Caki2 (cell line): ENCODE results near the gene EPB41L4B. TPM values are rescaled to one million over a fixed set of nuclear protein-coding genes. Genes with fewer than 3 reads are reported as not detected.

Experiments
- DNase-seq: peaks from one replicate; pipeline ENCODE4 v3.0.0-alpha.2; 2015; ENCODE audit warnings: low read depth
- in situ Hi-C: cut with HindIII; loops from 2 replicates; pipeline ENCODE4 v1.10.0; 2016; ENCODE audit warnings: low sequenced_read_pairs, low pct_unique_long_range_greater_than_20kb, mixed read lengths
- total RNA-seq: library from RNA; depleted of rRNA; stranded (reverse); fragments of >200 nt; shearing (Covaris generic); gene quantifications from 2 replicates; pipeline ENCODE4 v1.2.3, GENCODE V29; 2014; ENCODE audit warnings: low replicate concordance

The EPB41L4B gene
- total RNA-seq, 1 experiment from 2014 or later, result 4.4 TPM

GRCh38 chr9:109255394-109255793 lies 65.5 kb downstream of the EPB41L4B start:
- DNase-seq, result no peak
- in situ Hi-C loops, result no loop called here

DNA sequence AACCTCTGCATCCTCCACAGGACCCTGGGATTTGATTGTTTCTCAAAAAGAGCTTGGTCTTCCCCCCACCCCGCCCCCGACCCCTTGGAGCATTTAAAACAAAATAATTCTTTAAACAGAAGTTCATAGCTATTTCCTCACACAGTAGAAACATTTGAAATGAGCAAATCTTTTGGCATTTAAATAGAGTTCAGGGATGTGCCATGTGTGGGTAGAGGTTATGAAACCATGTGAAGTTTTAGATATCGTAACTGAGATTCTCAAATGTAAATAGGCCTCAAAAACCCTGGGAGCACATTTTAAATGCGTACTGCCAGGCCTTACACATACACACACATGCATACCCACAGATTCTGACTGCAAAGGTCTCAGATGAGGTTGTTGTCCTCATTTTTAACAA lies 66.5 kb downstream of the EPB41L4B start:
- in situ Hi-C loops, result no loop called here
- no peak for DNase-seq

GRCh38 chr9:109253637-109254284 lies 67.1 kb downstream of the EPB41L4B start:
- in situ Hi-C loops, result no loop called here
- DNase-seq, result no peak

- in situ Hi-C loops, result no loop called here
- DNase-seq, result no peak
Measured at GRCh38 chr9:109253241-109253636, 67.6 kb downstream of the EPB41L4B start.

GRCh38 chr9:109252291-109252690 lies 68.6 kb downstream of the EPB41L4B start:
- DNase-seq, result no peak
- in situ Hi-C loops, result no loop called here

- in situ Hi-C loops, result no loop called here
- DNase-seq, result no peak
Measured at GRCh38 chr9:109251776-109252106, 69.1 kb downstream of the EPB41L4B start.

- no peak for DNase-seq
- in situ Hi-C loops, result no loop called here
Measured at GRCh38 chr9:109251080-109251775, 69.6 kb downstream of the EPB41L4B start.

GRCh38 chr9:109250771-109251079 lies 70.1 kb downstream of the EPB41L4B start:
- DNase-seq, result no peak
- in situ Hi-C loops, result no loop called here

DNA sequence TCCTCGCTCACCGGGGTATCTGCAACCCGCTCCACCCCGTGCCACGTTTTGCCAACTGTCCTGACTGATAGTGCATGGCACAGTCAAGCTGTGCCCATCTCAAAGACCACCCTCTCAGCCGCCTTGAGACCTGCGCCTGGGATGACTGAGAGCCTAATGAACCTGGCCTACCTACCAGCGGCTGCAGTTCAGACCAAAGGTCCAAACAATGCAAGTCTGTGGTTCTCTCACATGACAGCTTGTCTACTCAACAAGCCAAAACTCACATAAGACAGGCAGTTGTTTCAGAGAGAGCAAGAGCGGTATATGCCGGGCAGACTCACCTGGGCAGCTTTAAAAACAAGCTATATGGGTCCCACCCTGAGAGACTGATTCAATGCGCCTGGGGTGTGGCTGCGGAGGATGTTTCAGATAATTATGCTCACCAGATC lies 70.5 kb downstream of the EPB41L4B start:
- in situ Hi-C loops, result no loop called here
- DNase-seq, result no peak

DNA sequence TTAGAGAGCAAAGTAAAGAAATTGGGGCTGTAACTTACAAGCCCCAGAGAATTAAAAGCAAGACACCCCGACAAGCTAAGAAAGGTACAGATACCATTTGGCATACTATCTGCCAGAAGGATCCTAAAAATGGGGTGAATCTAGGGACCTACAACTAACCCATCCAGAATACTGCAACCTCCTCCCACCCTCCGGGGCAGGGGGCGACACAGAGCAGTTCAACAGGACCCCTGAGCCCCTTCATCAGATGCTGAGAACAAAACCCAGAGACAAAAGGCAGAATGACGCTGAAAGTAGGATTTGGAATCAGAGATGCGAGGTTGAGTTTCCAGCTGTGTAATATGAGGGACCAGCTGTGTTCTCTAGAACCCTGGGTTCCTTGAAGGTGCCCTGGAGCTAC lies 71.2 kb downstream of the EPB41L4B start:
- in situ Hi-C loops, result no loop called here
- no peak for DNase-seq

GRCh38 chr9:109248133-109248581 lies 72.7 kb downstream of the EPB41L4B start:
- DNase-seq, result no peak
- in situ Hi-C loops, result no loop called here

DNA sequence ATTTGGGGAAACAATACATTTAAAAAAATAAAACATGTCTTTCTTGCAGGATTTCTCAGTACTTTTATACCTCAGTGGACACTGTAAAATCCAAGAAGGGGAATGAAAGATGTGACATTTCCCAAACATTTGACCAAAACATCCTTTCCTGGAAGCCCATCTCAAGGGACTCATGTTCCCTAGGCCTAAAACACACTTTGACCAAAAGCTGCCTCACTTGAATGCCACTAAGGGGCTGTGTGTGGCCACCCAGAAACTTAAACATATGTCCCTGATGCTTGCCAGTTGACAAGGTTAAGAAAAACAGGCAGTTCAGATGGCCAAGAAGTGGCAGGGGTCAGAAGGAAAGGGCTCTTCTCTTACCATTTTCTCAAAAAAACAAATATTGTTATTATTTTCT lies 73.6 kb downstream of the EPB41L4B start:
- in situ Hi-C loops, result no loop called here
- no peak for DNase-seq

- in situ Hi-C loops, result no loop called here
- no peak for DNase-seq
Measured at GRCh38 chr9:109246533-109246932, 74.3 kb downstream of the EPB41L4B start.

GRCh38 chr9:109245310-109245897 lies 75.5 kb downstream of the EPB41L4B start:
- in situ Hi-C loops, result no loop called here
- DNase-seq, result no peak

DNA sequence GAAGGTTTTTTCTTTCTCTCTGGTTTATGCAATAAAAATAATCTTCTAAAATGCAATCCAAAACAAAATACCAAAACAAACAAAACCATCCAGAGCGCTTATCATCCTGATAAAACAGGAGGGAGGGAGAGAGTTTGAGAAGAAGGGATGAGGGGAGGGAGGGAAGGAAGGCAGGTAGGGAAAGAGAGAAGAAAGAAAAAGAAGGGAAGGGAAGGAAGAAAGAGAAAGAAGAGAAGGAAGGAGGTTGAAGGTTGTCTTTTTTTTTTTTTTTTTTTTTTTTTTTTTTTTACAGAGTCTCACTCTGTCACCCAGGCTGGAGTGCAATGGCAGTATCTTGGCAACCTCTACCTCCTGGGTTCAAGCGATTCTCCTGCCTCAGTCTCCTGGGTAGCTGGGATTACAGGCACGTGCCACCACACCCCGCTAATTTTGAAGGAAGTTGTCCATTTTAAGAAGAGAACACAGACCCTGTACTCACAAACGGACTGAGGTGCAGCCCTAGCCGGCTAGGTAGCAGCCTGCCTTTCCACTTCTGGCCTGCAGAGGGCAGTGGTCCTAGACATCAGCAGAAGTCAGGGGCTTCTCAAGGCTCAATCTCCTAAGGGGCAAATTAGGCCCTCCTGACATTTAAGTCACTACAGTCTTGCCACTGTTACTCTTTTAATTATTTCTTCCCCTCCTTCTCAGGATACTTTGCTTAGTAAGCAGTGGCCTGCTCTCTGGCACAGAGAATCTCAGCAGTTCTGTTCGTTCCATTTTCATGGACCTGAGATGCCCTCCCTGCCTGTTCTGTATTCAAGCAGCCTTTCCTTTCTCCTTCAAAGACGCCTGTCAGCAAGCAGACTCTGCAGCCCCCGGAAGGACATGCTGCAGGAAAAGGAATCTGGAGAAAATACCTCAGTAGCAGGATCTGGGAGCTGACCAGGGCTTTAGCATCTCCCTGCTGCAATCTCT lies 76.4 kb downstream of the EPB41L4B start:
- in situ Hi-C loops, result no loop called here
- DNase-seq, result peak; percentile 57

DNA sequence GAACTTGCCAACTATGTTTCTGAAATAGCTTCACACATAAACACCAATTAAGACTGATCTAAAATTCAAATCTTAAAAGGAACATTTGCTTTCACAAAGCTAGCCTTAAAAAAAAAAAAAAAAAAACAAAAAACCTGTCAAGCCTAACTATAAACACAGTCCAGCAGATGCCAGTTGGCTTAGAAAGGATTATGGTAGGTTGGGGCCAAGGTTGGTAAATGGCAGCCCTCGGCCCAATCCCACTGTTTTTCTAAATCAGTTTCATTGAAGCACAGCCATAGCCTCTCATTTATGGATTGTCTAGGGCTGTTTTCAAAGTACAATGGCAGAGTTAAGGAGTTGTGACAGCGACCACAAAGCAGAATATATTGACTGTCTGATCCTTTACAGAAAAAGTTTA lies 78.1 kb downstream of the EPB41L4B start:
- in situ Hi-C loops, result no loop called here
- DNase-seq, result no peak

DNA sequence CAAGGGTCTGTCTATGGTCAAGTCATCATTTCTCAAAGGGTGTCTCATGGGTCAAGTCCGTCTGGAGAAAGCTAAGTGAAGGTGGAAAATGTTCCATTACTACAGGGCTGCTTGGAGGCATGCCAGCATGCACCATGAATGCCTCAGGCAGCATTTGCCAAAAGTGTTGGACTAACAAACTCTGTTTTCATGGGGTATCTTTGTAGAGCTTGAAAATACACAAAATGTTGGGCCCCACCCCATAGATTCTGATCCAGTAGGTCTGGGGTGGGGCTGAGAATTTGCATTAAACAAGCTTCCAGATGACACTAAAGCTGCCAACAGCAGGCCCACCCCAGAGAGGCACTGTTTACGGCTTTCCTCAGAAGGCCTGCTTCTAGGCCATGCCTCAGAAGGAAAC lies 78.8 kb downstream of the EPB41L4B start:
- in situ Hi-C loops, result no loop called here
- DNase-seq, result no peak

DNA sequence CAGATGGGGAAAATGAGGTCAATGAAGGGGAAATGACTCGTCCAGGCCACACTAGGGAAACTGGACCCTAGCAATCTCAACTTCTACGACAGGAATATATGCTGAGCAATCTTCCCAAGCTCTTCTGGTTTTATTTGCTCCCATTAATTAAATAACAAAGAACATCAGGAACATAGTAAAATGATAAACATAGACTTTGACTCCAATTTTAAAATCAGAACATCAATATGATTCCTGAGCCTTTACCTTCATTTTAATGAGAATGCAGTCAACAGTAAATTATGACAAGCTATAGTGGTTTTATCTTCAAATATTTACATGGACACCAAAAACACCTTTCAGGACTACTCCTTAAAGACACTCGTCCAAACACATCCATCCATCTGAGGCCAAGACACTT lies 79.7 kb downstream of the EPB41L4B start:
- DNase-seq, result no peak
- in situ Hi-C loops, result no loop called here

GRCh38 chr9:109239240-109239639 lies 81.6 kb downstream of the EPB41L4B start:
- in situ Hi-C loops, result no loop called here

More at GRCh38 chr9:109239240-109239639, 81.6 kb downstream of the EPB41L4B start:
- no peak for DNase-seq
